Epithelial cell of esophagus (primary cell): ENCODE data around the gene SPIRE1.

ENCODE experiments used
- DNase-seq: peaks from one replicate; pipeline ENCODE4 v3.0.0; 2010; ENCODE audit warnings: low read depth
- H3K4me3 ChIP-seq: 2 replicates; pipeline ENCODE4 v1.5.1; 2011; ENCODE audit warnings: mild to moderate bottlenecking, low read length, control low read depth
- TF ChIP-seq, protein P1 (sequence below): IDR thresholded peaks from 2 replicates; pipeline ENCODE4 v1.5.1; 2011; ENCODE audit warnings: low read depth, mild to moderate bottlenecking, low read length, control low read depth, inconsistent platforms; ENCODE audit not compliant: insufficient read depth; ENCODE audit errors: missing control alignments

Gene SPIRE1

DNA sequence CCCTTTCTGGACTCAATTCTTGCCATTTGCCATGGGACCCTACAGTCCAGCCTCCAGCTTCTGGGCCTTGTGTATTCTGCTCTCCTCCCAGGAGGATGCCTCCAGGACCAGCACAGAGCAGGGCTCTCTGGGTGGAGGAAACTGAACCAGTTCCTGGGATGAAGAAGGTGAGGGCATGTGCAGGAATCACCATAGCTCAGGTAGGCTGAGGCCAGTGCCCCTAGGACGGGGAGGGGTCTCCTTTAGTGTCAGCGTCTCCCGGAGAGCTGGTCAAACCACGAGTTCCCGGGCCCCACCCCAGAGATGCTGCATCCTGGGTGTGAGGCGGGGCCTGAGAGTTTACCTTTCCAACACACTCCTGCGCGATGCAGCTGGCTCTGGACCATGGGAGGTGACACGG is 256.0 kb downstream of the SPIRE1 start:
- TF ChIP-seq, protein P1, sequence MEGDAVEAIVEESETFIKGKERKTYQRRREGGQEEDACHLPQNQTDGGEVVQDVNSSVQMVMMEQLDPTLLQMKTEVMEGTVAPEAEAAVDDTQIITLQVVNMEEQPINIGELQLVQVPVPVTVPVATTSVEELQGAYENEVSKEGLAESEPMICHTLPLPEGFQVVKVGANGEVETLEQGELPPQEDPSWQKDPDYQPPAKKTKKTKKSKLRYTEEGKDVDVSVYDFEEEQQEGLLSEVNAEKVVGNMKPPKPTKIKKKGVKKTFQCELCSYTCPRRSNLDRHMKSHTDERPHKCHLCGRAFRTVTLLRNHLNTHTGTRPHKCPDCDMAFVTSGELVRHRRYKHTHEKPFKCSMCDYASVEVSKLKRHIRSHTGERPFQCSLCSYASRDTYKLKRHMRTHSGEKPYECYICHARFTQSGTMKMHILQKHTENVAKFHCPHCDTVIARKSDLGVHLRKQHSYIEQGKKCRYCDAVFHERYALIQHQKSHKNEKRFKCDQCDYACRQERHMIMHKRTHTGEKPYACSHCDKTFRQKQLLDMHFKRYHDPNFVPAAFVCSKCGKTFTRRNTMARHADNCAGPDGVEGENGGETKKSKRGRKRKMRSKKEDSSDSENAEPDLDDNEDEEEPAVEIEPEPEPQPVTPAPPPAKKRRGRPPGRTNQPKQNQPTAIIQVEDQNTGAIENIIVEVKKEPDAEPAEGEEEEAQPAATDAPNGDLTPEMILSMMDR = no peak
- no peak overlapping the region for H3K4me3 ChIP-seq
- DNase-seq = no peak

DNA sequence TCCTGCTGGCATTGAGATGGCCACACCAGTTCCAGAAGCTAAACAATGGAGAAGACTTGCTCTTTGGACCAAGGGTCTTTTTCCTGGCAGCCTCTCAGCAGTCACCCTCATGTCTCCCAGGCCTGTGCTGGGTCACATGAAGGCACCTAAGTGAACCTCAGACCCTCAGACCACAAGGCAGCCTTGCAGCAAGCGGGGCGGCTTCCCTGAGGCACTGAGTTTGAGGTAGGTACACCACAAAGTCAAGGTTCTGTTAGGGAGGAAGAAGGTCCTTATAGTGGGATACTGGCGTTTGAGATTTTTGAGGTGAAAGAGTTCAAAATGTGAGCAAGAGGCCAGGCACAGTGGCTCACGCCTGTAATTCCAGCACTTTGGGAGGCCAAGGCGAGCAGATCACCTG is 258.7 kb downstream of the SPIRE1 start:
- no peak overlapping the region for H3K4me3 ChIP-seq
- TF ChIP-seq, protein P1 = no peak
- no peak for DNase-seq

DNA sequence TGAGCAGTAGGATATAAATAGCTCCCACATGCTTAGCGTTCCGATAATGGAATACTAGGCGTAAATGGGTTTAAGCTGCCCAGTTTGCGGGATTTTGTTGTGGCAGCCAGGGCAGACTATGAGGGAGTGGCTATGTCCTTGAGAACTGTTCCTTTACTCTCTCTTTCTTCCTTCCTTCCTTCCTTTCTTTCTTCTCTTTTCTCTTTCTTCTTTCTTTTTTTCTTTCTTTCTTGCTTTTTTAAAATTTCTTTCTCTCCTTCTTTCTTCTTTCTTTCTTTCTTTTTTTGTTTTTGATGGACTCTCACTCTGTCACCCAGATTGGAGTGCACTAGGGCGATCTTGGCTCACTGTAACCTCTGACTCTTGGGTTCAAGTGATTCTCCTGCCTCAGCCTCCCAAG is 259.3 kb downstream of the SPIRE1 start:
- TF ChIP-seq, protein P1 = no peak
- no peak overlapping the region for H3K4me3 ChIP-seq
- DNase-seq = no peak

- H3K4me3 ChIP-seq = no peak overlapping the region
- TF ChIP-seq, protein P1 = no peak
- no peak for DNase-seq
These were observed 260.1 kb downstream of the SPIRE1 start for GRCh38 chr18:12397793-12398192.

DNA sequence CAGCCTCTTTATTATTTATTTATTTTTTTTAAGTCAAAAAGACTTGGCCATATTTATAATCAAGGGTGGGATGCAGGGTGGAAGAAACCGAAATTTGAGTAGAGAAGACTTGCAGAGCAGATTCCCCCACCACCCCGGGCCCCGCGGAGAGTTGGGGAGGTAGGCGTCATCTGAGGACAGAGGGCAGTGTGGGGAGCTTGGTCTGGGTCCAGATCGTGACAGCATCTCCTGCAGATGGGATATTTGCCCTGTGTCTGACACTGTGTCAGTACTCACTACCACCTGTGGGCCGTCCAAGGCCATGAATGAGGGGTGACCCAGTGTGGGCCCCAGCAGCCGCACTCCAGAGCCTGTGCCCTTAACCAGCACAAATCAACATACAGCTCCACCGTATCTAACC is 260.7 kb downstream of the SPIRE1 start:
- TF ChIP-seq, protein P1 = no peak
- no peak for DNase-seq
- no peak overlapping the region for H3K4me3 ChIP-seq
